Bronchial epithelial cell (primary cell): ENCODE results near the gene TNNI3K. TPM values are rescaled to one million over a fixed set of nuclear protein-coding genes. Genes with fewer than 3 reads are reported as not detected.

Source experiments
- DNase-seq: peaks from one replicate; pipeline ENCODE4 v3.0.0-alpha.2; 2010; ENCODE audit warnings: low read depth
- FAIRE-seq: peaks from 2 replicates; lab custom pipeline; 2011; peaks lifted over from hg19 to GRCh38; lab: Jason Lieb, UNC
- H3K27me3 ChIP-seq: 2 replicates; pipeline ENCODE4 v1.5.1; 2011; ENCODE audit warnings: low read length; ENCODE audit not compliant: control insufficient read depth, insufficient read depth
- H3K36me3 ChIP-seq: 2 replicates; pipeline ENCODE4 v1.5.1; 2011; ENCODE audit warnings: low read length; ENCODE audit not compliant: control insufficient read depth, insufficient read depth
- H3K4me3 ChIP-seq: 2 replicates; pipeline ENCODE4 v1.5.1; 2011; ENCODE audit warnings: mild to moderate bottlenecking, low read depth, low read length, control low read depth
- CTCF ChIP-seq: IDR thresholded peaks from 2 replicates; pipeline ENCODE4 v1.5.1; 2011; ENCODE audit warnings: mild to moderate bottlenecking, moderate library complexity, low read length, control low read depth, inconsistent platforms; ENCODE audit not compliant: insufficient read depth, severe bottlenecking
- total RNA-seq: library from RNA; depleted of rRNA; stranded (reverse); fragments of >200 nt; gene quantifications from 2 replicates; pipeline ENCODE4 v1.2.1, GENCODE V29; 2014

The TNNI3K gene
- total RNA-seq, 1 donor from 2014 or later = 1.3 TPM

GRCh38 chr1:74486036-74486435, 250.8 kb downstream of the TNNI3K start:
- H3K36me3 ChIP-seq = no peaks in the 10 kb centered on the region
- DNase-seq (no peak), FAIRE-seq (no peak)
- H3K27me3 ChIP-seq = no peaks in the 10 kb centered on the region
- H3K4me3 ChIP-seq = no peak overlapping the region
- TF ChIP-seq CTCF = no peak

DNA sequence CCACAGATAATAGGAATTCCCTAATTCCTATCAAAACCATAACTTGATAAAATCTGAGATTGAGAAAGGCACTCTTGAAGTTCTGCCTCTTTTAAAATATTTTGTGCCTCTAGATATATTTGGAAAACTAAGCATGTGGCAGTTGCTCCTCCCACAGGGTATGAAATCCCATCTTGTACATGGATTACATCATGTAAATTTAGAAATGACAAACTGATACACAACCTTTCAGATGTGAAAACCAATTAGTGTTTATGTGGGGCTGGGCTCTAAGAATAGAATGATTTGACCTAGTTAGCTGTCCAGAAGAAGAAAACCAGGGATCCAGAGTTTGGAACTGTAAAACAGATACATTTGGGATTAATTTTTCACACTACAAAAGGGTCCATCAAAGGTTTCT, 261.5 kb downstream of the TNNI3K start:
- FAIRE-seq (no peak), DNase-seq (no peak)
- no peak for TF ChIP-seq CTCF
- Histone ChIP-seq H3K27me3 (no peaks in the 10 kb centered on the region), H3K36me3 (no peaks in the 10 kb centered on the region), H3K4me3 (no peak overlapping the region)

DNA sequence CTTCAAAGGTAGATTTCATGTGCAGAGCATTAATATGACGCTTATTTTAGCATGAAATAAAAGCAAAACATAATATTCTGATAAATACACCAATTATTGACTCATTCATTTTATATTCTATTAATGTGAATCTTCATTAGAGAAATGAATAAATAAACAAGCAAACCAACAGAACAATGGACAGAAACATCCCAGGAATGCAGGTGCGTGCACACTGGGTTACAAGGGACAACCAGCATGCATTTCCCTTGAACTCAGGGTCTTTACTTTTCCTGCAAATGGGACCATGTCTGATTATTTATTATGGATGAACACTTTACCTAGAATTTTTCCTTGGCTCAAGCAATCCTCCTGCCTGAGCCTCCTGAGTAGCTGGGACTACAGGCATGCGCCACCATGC, 263.7 kb downstream of the TNNI3K start:
- FAIRE-seq (no peak), DNase-seq (no peak)
- Histone ChIP-seq H3K36me3 (no peaks in the 10 kb centered on the region), H3K27me3 (no peaks in the 10 kb centered on the region), H3K4me3 (no peak overlapping the region)
- TF ChIP-seq CTCF = no peak

DNA sequence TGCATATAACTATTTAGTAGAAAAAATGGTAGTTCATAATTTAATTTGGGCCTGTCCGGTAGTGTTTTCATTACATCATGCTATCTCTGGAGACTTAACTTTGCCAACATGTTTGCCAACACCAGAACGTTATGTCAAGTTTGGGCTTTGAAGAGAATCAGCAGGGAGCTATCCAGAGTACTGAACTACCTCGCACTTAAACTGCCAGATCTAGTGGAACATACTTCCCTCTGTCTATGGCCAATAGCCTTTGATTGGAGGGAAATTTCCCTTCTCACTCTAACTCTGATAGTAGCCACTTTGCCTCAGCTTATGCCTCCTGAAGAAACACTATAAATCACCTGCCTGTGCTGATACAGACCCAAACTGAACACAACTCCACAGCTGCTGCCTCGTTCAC, 267.2 kb downstream of the TNNI3K start:
- no peaks in the 10 kb centered on the region for H3K36me3 ChIP-seq
- H3K4me3 ChIP-seq = no peak overlapping the region
- no peak for TF ChIP-seq CTCF
- H3K27me3 ChIP-seq = no peaks in the 10 kb centered on the region
- no peak for FAIRE-seq
- peak; percentile 37 for DNase-seq

DNA sequence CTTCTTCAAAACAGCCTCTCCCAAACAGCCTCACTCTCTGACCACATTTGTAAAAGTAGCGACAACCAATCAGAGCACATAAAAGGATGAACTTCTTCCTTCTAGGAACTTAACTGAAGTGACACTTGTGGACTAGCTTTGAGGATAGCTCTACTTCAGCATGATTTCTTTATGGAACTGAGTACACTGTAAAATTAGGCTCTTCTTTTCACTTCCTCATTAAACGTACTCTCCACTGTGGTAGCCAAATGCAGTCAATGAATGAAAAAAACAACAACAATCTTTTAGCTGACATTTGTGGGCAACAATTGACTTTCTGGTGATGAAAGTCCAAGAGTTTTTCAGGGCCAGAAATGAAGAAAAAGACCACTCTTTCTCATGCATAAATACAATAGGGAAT, 267.7 kb downstream of the TNNI3K start:
- no peak for DNase-seq
- H3K36me3 ChIP-seq = no peaks in the 10 kb centered on the region
- H3K4me3 ChIP-seq = no peak overlapping the region
- FAIRE-seq = no peak
- TF ChIP-seq CTCF = no peak
- no peaks in the 10 kb centered on the region for H3K27me3 ChIP-seq
